Head of caudate nucleus (tissue), 42 donors: ENCODE results near the gene UNC119.
"Not testable (repeated sequence)": the region's sequence is repeated elsewhere in the genome, so short reads cannot be mapped to it uniquely, and the experiment has no call there.

Experiments
- DNase-seq, 42 donors: peaks; one replicate each; pipeline versions ENCODE4 v3.0.0 to v3.0.0-alpha.2; 2020 to 2021; ENCODE audit warnings: mixed read lengths in 7 of 42
- intact Hi-C: fragments of 100-400 bp; cut with DNase I; formaldehyde crosslinking; loops from one replicate; pipeline ENCODE4 v1.15.0; 2022

The UNC119 gene

GRCh38 chr17:28552176-28552999, at the start of gene UNC119:
TSS of gene UNC119 (minus strand) at chr17:28552624. CDS start at chr17:28552557, 67 bp downstream.
- intact Hi-C loops = no loop called here
- peak in 41 of 42 donors; percentile 41 to 90 (median 79) for DNase-seq

GRCh38 chr17:28599311-28600184, 47.1 kb upstream of the UNC119 start:
- intact Hi-C loops = no loop called here
- peak in 40 of 42 donors; percentile 15 to 78 (median 44) for DNase-seq

- intact Hi-C loops = no loop called here
- DNase-seq = peak; percentile 82 to 97 (median 93)
These were observed 46.4 kb upstream of the UNC119 start, which contains the start of gene SPAG5 for GRCh38 chr17:28598799-28599310. TSS of gene SPAG5 (minus strand) at chr17:28599025. CDS start at chr17:28598946, 79 bp downstream.

GRCh38 chr17:28598389-28598788, 46.0 kb upstream of the UNC119 start:
- intact Hi-C loops = no loop called here
- no peak for DNase-seq

GRCh38 chr17:28597606-28598383, 45.4 kb upstream of the UNC119 start:
- no peak for DNase-seq
- intact Hi-C loops = no loop called here

GRCh38 chr17:28592260-28592659, 39.8 kb upstream of the UNC119 start:
- DNase-seq = no peak
- intact Hi-C loops = no loop called here

GRCh38 chr17:28585851-28586250, 33.4 kb upstream of the UNC119 start:
- no peak for DNase-seq
- intact Hi-C loops = no loop called here

- no peak for DNase-seq
- intact Hi-C loops = no loop called here
These were observed 32.0 kb upstream of the UNC119 start for GRCh38 chr17:28584434-28584833.

- intact Hi-C loops = no loop called here
- DNase-seq = no peak
These were observed 30.1 kb upstream of the UNC119 start for GRCh38 chr17:28582513-28582912.

- intact Hi-C loops = no loop called here
- DNase-seq = no peak
These were observed 28.5 kb upstream of the UNC119 start for GRCh38 chr17:28580959-28581358.

GRCh38 chr17:28579526-28579925, 27.1 kb upstream of the UNC119 start:
- no peak for DNase-seq
- intact Hi-C loops = no loop called here

- DNase-seq = no peak
- intact Hi-C loops = no loop called here
These were observed 26.1 kb upstream of the UNC119 start for GRCh38 chr17:28578246-28579195.

GRCh38 chr17:28577466-28577824, 25.0 kb upstream of the UNC119 start:
- no peak for DNase-seq
- intact Hi-C loops = no loop called here

GRCh38 chr17:28576758-28577465, 24.5 kb upstream of the UNC119 start, which contains the start of gene ALDOC:
TSS of gene ALDOC (minus strand) at chr17:28576895. CDS start at chr17:28575532, 1,363 bp downstream.
- DNase-seq = peak; percentile 93 to 99 (median 97)
- intact Hi-C loops = no loop called here

GRCh38 chr17:28576016-28576415, 23.6 kb upstream of the UNC119 start:
- intact Hi-C loops, DNase-seq: not testable (repeated sequence)

- DNase-seq = peak in 38 of 42 donors; percentile 19 to 78 (median 51)
- intact Hi-C loops = no loop called here
These were observed 22.8 kb upstream of the UNC119 start for GRCh38 chr17:28575126-28575795.

GRCh38 chr17:28574526-28574925, 22.1 kb upstream of the UNC119 start:
- no peak for DNase-seq

More at GRCh38 chr17:28574526-28574925, 22.1 kb upstream of the UNC119 start:
- intact Hi-C loops = no loop called here
